ENCODE data around the gene CAB39. TPM values are rescaled to one million over a fixed set of nuclear protein-coding genes. Genes with fewer than 3 reads are reported as not detected.

Gene CAB39
- total RNA-seq, 4 donors from 2014 or later = 67.3 to 137 (median 123) TPM

- peaks cover 3 to 8% of the 10 kb centered on the region in 2 donors for H3K9me3 ChIP-seq
- H3K27me3 ChIP-seq = no peaks in the 10 kb centered on the region
- peaks cover 0 to 6% (median 0%) of the 10 kb centered on the region in 4 donors for H3K36me3 ChIP-seq
- TF ChIP-seq POLR2A (IDR thresholded peaks at IDR 0.05) = no peak
- TF ChIP-seq POLR2AphosphoS5 (IDR thresholded peaks at IDR 0.05) = no peak
- no peak for TF ChIP-seq CTCF (IDR thresholded peaks at IDR 0.05)
- TF ChIP-seq EP300 (IDR thresholded peaks at IDR 0.05; ENCODE audit: low read depth) = no peak
- DNase-seq = no peak
- H3K4me1 ChIP-seq = peaks cover 18 to 33% (median 27%) of the 10 kb centered on the region in 4 donors
- in situ Hi-C loops (cut with MboI; ENCODE audit: low pct_ligation_motif_present in 1 of 4, low pct_unique_long_range_greater_than_20kb in 1 of 4, low sequenced_read_pairs in 3 of 4) = loop anchor here in 2 of 4 donors (10.0 kb wide), 2 partner anchors 66 to 76 kb away; partner anchors contain the start of gene CAB39 (in 1 of the 2)
- H3K27ac ChIP-seq = no peak overlapping the region
- no peak overlapping the region for H3K4me3 ChIP-seq
- intact Hi-C loops (cut with DNase I; ENCODE audit: low total_unique reads) = loop anchor here (5.0 kb wide), 1 partner anchor 79 kb away; the partner anchor contains the start of gene CAB39
- 76% methylated on average over 1 of the region's 1 CpG; no CpG with 5 or more reads in 1 of the 2 donors for WGBS, 2 donors (ENCODE audit: low coverage in 1 of 2)
Measured at GRCh38 chr2:230790981-230791380, 78.3 kb downstream of the CAB39 start.

GRCh38 chr2:230793572-230794359, 81.1 kb downstream of the CAB39 start:
- 59 to 71% methylated on average over 3 to 8 of the region's 8 CpGs for WGBS, 2 donors (ENCODE audit: low coverage in 1 of 2)
- in situ Hi-C loops (cut with MboI; ENCODE audit: low pct_ligation_motif_present in 1 of 4, low pct_unique_long_range_greater_than_20kb in 1 of 4, low sequenced_read_pairs in 3 of 4) = loop anchor here in 2 of 4 donors (10.0 kb wide), 2 partner anchors 69 to 79 kb away; partner anchors contain the start of gene CAB39 (in 1 of the 2)
- Histone ChIP-seq H3K4me3 (no peak overlapping the region), H3K36me3 (peaks cover 0 to 6% (median 0%) of the 10 kb centered on the region in 4 donors), H3K9me3 (peaks cover 1 to 2% of the 10 kb centered on the region in 2 donors), H3K4me1 (peaks cover 30 to 59% (median 43%) of the 10 kb centered on the region in 4 donors), H3K27ac (peak overlapping the region; percentile 67 to 88 (median 84)), H3K27me3 (no peaks in the 10 kb centered on the region)
- DNase-seq = peak; percentile 70
- TF ChIP-seq POLR2AphosphoS5 (IDR thresholded peaks at IDR 0.05) (peak; percentile 78 to 86 (median 83)), POLR2A (IDR thresholded peaks at IDR 0.05) (peak; percentile 30), EP300 (IDR thresholded peaks at IDR 0.05; ENCODE audit: low read depth) (no peak)
- intact Hi-C loops (cut with DNase I; ENCODE audit: low total_unique reads) = loop anchor here (5.0 kb wide), 1 partner anchor 81 kb away; the partner anchor contains the start of gene CAB39

GRCh38 chr2:230794497-230794896, 81.9 kb downstream of the CAB39 start:
- peaks cover 30 to 59% (median 43%) of the 10 kb centered on the region in 4 donors for H3K4me1 ChIP-seq
- H3K27ac ChIP-seq = peak overlapping the region; percentile 67 to 88 (median 84)
- intact Hi-C loops (cut with DNase I; ENCODE audit: low total_unique reads) (loop anchor here (5.0 kb wide), 1 partner anchor 82 kb away; the partner anchor contains the start of gene CAB39), in situ Hi-C loops (cut with MboI; ENCODE audit: low pct_ligation_motif_present in 1 of 4, low pct_unique_long_range_greater_than_20kb in 1 of 4, low sequenced_read_pairs in 3 of 4) (loop anchor here in 2 of 4 donors (10.0 kb wide), 2 partner anchors 70 to 80 kb away; partner anchors contain the start of gene CAB39 (in 1 of the 2))
- no peaks in the 10 kb centered on the region for H3K27me3 ChIP-seq
- WGBS, 2 donors (ENCODE audit: low coverage in 1 of 2) = 80 to 87% methylated on average over 7 of the region's 7 CpGs
- H3K9me3 ChIP-seq = no peaks in the 10 kb centered on the region
- no peak overlapping the region for H3K4me3 ChIP-seq
- H3K36me3 ChIP-seq = peaks cover 0 to 6% (median 0%) of the 10 kb centered on the region in 4 donors
- DNase-seq = no peak
- TF ChIP-seq EP300 (IDR thresholded peaks at IDR 0.05; ENCODE audit: low read depth) (no peak), CTCF (IDR thresholded peaks at IDR 0.05) (no peak), POLR2AphosphoS5 (IDR thresholded peaks at IDR 0.05) (no peak), POLR2A (IDR thresholded peaks at IDR 0.05) (no peak)

GRCh38 chr2:230795856-230796255, 83.2 kb downstream of the CAB39 start:
- in situ Hi-C loops (cut with MboI; ENCODE audit: low pct_ligation_motif_present in 1 of 4, low pct_unique_long_range_greater_than_20kb in 1 of 4, low sequenced_read_pairs in 3 of 4) (loop anchor here in 2 of 4 donors (10.0 kb wide), 2 partner anchors 71 to 81 kb away; partner anchors contain the start of gene CAB39 (in 1 of the 2)), intact Hi-C loops (cut with DNase I; ENCODE audit: low total_unique reads) (no loop called here)
- H3K27me3 ChIP-seq = no peaks in the 10 kb centered on the region
- H3K27ac ChIP-seq = peak overlapping the region; percentile 67 to 88 (median 84)
- peaks cover 30 to 54% (median 43%) of the 10 kb centered on the region in 4 donors for H3K4me1 ChIP-seq
- TF ChIP-seq EP300 (IDR thresholded peaks at IDR 0.05; ENCODE audit: low read depth) = no peak
- TF ChIP-seq POLR2AphosphoS5 (IDR thresholded peaks at IDR 0.05) = peak in 1 of 3 donors; percentile 0
- WGBS, 2 donors (ENCODE audit: low coverage in 1 of 2) = 65 to 76% methylated on average over 3 to 4 of the region's 4 CpGs
- no peak overlapping the region for H3K4me3 ChIP-seq
- DNase-seq = no peak
- H3K36me3 ChIP-seq = peaks cover 0 to 9% (median 2%) of the 10 kb centered on the region in 4 donors
- no peaks in the 10 kb centered on the region for H3K9me3 ChIP-seq
